Brain microvascular endothelial cell (primary cell): ENCODE data around the gene CYP4F22.
"Not testable (repeated sequence)": the region's sequence is repeated elsewhere in the genome, so short reads cannot be mapped to it uniquely, and the experiment has no call there.

Source experiments
- DNase-seq: peaks from one replicate; pipeline ENCODE4 v3.0.0-alpha.2; 2020
- H3K27ac ChIP-seq: fragments of 250-450 bp; sonication (Bioruptor Pico); 2 replicates; pipeline ENCODE4 v1.5.1; 2020; ENCODE audit warnings: mild to moderate bottlenecking, moderate library complexity
- H3K27me3 ChIP-seq: fragments of 250-450 bp; sonication (Bioruptor Pico); replicated peaks from 2 replicates; pipeline ENCODE4 v1.5.1; 2020; ENCODE audit warnings: mild to moderate bottlenecking
- H3K36me3 ChIP-seq: fragments of 250-450 bp; sonication (Bioruptor Pico); replicated peaks from 2 replicates; pipeline ENCODE4 v1.5.1; 2020; ENCODE audit warnings: mild to moderate bottlenecking
- H3K4me3 ChIP-seq: 2 replicates; pipeline ENCODE4 v1.5.1; 2011; ENCODE audit warnings: low read depth, mild to moderate bottlenecking, control low read depth, low read length, moderate library complexity
- CTCF ChIP-seq: IDR thresholded peaks from 2 replicates; pipeline ENCODE4 v1.5.1; 2011; ENCODE audit warnings: low read depth, mild to moderate bottlenecking, moderate library complexity, low read length, control low read depth, inconsistent platforms; ENCODE audit errors: missing control alignments
- in situ Hi-C: cut with HindIII; loops from 2 replicates; pipeline ENCODE4 v1.10.0; 2017; ENCODE audit warnings: low sequenced_read_pairs, low pct_ligation_motif_present

The CYP4F22 gene

GRCh38 chr19:15529774-15530372 lies 21.5 kb downstream of the CYP4F22 start:
- DNase-seq: no peak

DNA sequence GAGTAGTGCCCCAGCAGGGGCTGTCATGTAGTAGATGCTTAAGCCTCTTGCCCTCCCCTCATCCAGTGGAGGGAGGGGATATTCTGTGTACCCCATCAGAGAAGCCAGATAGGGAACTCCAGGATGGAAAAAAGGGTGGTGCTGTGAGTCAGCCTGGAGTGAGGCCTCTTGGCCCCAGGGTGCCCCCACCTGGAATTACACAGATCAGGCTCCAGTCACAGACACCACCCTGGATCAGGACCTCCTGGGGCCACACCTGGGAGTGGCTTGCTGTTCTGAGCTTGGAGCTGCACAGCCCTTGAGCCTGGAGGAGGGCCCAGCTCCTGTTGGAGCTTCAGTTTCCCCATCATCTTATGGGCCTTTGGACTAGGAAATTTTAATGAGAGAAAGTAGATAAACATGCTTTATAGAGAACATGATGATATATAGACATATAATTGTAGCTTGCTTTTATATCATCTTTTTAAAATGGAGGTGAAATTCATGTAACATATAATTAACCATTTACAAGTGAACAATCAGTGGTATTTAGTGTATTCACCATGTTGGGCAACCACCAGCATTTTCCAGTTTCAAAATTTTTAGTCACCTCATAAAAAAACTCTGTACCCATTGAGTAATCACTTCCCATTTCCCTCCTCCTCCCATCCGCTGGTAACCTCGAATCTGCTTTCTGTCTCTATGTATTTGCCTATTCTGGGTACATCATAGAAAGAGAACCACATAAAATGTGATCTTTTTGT lies 24.6 kb downstream of the CYP4F22 start:
- Histone ChIP-seq H3K36me3 (no peaks in the 10 kb centered on the region), H3K27me3 (no peaks in the 10 kb centered on the region), H3K27ac (no peak overlapping the region), H3K4me3 (no peak overlapping the region)
- no peak for TF ChIP-seq CTCF
- in situ Hi-C loops: no loop called here
- DNase-seq: no peak

More at GRCh38 chr19:15529774-15530372, 21.5 kb downstream of the CYP4F22 start:
- Histone ChIP-seq H3K4me3 (no peak overlapping the region), H3K27ac (no peak overlapping the region), H3K27me3 (no peaks in the 10 kb centered on the region), H3K36me3 (no peaks in the 10 kb centered on the region)
- no peak for TF ChIP-seq CTCF
- in situ Hi-C loops: no loop called here

DNA sequence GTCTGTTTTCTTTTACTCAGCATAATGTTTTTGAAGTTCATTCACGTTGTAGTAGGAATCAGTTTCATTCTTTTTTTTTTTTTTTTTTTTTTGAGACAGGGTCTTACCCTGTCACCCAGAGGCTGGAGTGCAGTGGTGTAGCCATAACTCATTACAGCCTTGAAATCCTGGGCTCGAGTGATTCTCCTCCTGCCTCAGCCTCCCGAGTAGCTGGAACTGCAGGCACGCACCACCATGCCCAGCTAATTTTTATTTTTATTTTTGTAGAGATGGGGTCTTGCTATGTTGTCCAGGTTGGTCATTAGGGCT lies 25.2 kb downstream of the CYP4F22 start:
- H3K4me3 ChIP-seq, DNase-seq, H3K27me3 ChIP-seq, in situ Hi-C loops, H3K36me3 ChIP-seq, H3K27ac ChIP-seq: not testable (repeated sequence)

GRCh38 chr19:15534957-15535864 lies 26.9 kb downstream of the CYP4F22 start:
- Histone ChIP-seq H3K36me3 (no peaks in the 10 kb centered on the region), H3K27me3 (no peaks in the 10 kb centered on the region), H3K27ac (no peak overlapping the region), H3K4me3 (no peak overlapping the region)
- DNase-seq: no peak
- no peak for TF ChIP-seq CTCF
- in situ Hi-C loops: no loop called here

DNA sequence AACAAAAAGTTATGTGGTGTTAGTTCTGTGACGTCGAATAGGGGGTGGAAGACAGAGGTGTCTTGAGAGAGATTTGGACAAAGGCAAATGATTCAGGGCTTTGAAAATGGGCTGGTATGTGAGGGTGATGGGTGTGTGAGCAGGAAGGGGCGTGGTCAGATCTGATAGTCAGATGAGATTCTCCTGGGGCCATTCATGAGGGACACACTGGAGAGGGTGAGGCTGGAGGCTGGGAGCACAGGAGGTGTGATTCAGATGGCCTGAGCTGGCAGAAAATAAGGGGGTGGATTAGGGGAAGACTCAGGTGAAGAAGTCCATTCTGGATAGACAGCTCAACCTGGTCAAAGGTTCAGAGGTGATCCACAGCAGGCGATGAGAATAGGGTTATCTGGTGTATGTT lies 28.0 kb downstream of the CYP4F22 start:
- in situ Hi-C loops: no loop called here
- Histone ChIP-seq H3K27me3 (no peaks in the 10 kb centered on the region), H3K27ac (no peak overlapping the region), H3K4me3 (no peak overlapping the region), H3K36me3 (no peaks in the 10 kb centered on the region)
- no peak for DNase-seq
- TF ChIP-seq CTCF: no peak

DNA sequence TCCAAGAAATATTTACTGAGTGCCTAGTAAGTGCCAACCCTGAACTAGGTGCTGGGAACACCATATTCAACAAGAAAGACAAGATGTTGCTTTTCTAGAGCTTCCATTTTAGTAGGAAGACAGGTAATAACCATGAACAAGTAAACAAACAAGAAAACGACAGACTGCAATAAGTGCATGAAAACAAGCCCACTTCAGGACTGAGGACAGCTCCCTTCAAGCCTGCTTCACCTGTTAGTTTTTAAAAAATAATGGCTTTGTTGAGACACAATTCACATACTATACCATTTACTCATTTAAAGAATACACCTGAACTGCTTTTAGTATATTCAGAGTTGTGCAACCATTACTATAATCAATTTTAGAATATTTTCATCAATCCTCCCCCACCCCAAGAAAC lies 30.4 kb downstream of the CYP4F22 start:
- DNase-seq: no peak
- H3K36me3 ChIP-seq: no peaks in the 10 kb centered on the region
- no peak for TF ChIP-seq CTCF
- no peak overlapping the region for H3K27ac ChIP-seq
- in situ Hi-C loops: no loop called here
- H3K27me3 ChIP-seq: no peaks in the 10 kb centered on the region
- H3K4me3 ChIP-seq: no peak overlapping the region
